Fibroblast of lung (primary cell): ENCODE results near the gene MCTP1. TPM values are rescaled to one million over a fixed set of nuclear protein-coding genes. Genes with fewer than 3 reads are reported as not detected.

ENCODE experiments used
- DNase-seq, 2 donors: peaks; one replicate each; pipeline versions ENCODE4 v3.0.0 to v3.0.0-alpha.2; 2010; ENCODE audit warnings: low read depth in 2 of 2
- H2AFZ ChIP-seq: 2 replicates; pipeline ENCODE4 v1.5.1; 2012; ENCODE audit warnings: low read length, control low read depth, inconsistent platforms
- H3K27ac ChIP-seq: 2 replicates; pipeline ENCODE4 v1.5.1; 2011; ENCODE audit warnings: low read length, control low read depth; ENCODE audit not compliant: insufficient read depth
- H3K27me3 ChIP-seq: 2 replicates; pipeline ENCODE4 v1.5.1; 2011; ENCODE audit warnings: mild to moderate bottlenecking, low read length; ENCODE audit not compliant: control insufficient read depth, insufficient read depth
- H3K36me3 ChIP-seq: 2 replicates; pipeline ENCODE4 v1.5.1; 2011; ENCODE audit warnings: low read length; ENCODE audit not compliant: control insufficient read depth, insufficient read depth
- H3K4me1 ChIP-seq: 2 replicates; pipeline ENCODE4 v1.5.1; 2011; ENCODE audit warnings: low read length; ENCODE audit not compliant: control insufficient read depth, insufficient read depth; ENCODE audit errors: extremely low read depth
- H3K4me2 ChIP-seq: 2 replicates; pipeline ENCODE4 v1.5.1; 2011; ENCODE audit warnings: low read length, control low read depth; ENCODE audit not compliant: insufficient read depth; ENCODE audit errors: extremely low read depth
- H3K4me3 ChIP-seq, 4 experiments: fragments of 200-600 bp in 1 of 4; sonication (generic) in 1 of 4; replicated peaks in 1 of 4; 2 replicates each; pipeline ENCODE4 v1.5.1; 2011 to 2016; ENCODE audit warnings: low read length in 4 of 4, low read depth in 3 of 4, mild to moderate bottlenecking in 3 of 4, control low read depth in 2 of 4, inconsistent platforms in 1 of 4, mixed read lengths in 1 of 4; ENCODE audit not compliant: insufficient read depth in 1 of 4; ENCODE audit errors: control extremely low read depth in 1 of 4
- H3K79me2 ChIP-seq: 2 replicates; pipeline ENCODE4 v1.5.1; 2012; ENCODE audit warnings: mild to moderate bottlenecking, low read length, inconsistent platforms; ENCODE audit not compliant: control insufficient read depth, insufficient read depth
- H3K9ac ChIP-seq: 2 replicates; pipeline ENCODE4 v1.5.1; 2011; ENCODE audit warnings: mild to moderate bottlenecking, low read length, control low read depth; ENCODE audit not compliant: insufficient read depth
- H3K9me3 ChIP-seq: 2 replicates; pipeline ENCODE4 v1.5.1; 2012; ENCODE audit warnings: low read depth, low read length; ENCODE audit not compliant: control insufficient read depth, insufficient read depth
- H4K20me1 ChIP-seq: 2 replicates; pipeline ENCODE4 v1.5.1; 2011; ENCODE audit warnings: low read length; ENCODE audit not compliant: control insufficient read depth, insufficient read depth; ENCODE audit errors: extremely low read depth
- CTCF ChIP-seq, 2 donors: IDR thresholded peaks in 1 of 2; conservative IDR thresholded peaks in 1 of 2; 1 replicate in 1 of 2; 2 replicates in 1 of 2; pipeline ENCODE4 v1.5.1; 2011 to 2012; ENCODE audit warnings: low read length in 2 of 2, control low read depth in 1 of 2, inconsistent platforms in 1 of 2, low read depth in 1 of 2, mild to moderate bottlenecking in 1 of 2
- EZH2 ChIP-seq: IDR thresholded peaks from 2 replicates; pipeline ENCODE4 v1.5.1; 2012; ENCODE audit warnings: low read length, control low read depth, mild to moderate bottlenecking; ENCODE audit errors: missing control alignments
- polyA plus RNA-seq, 2 donors: library from polyadenylated mRNA; depleted of rRNA in 1 of 2; stranded (reverse) in 1 of 2; unstranded in 1 of 2; fragments of >200 nt; gene quantifications; 2 replicates each; pipeline ENCODE4 v1.2.1, GENCODE V29; 2011 to 2012; ENCODE audit warnings: missing spikeins in 1 of 2
- total RNA-seq: library from RNA; depleted of rRNA; stranded (reverse); fragments of >200 nt; gene quantifications from 2 replicates; pipeline ENCODE4 v1.2.1, GENCODE V29; 2014

MCTP1 gene
- total and polyA plus RNA-seq, 2 donors (not counting 1 experiment from before 2014, with no cell fraction given): 0.78 to 7.9 TPM

GRCh38 chr5:95304711-95305110 lies 19.8 kb upstream of the MCTP1 start:
- H3K9ac ChIP-seq: no peak overlapping the region
- no peaks in the 10 kb centered on the region for H3K9me3 ChIP-seq
- no peak overlapping the region for H3K27ac ChIP-seq
- no peaks in the 10 kb centered on the region for H3K36me3 ChIP-seq
- H3K79me2 ChIP-seq: no peaks in the 10 kb centered on the region
- no peak for DNase-seq
- TF ChIP-seq EZH2 (no peak), CTCF (conservative IDR thresholded peaks at IDR 0.05 in 1 of 2, IDR thresholded peaks at IDR 0.05 in 1 of 2; ENCODE audit: low read depth in 1 of 2, low read length in 2 of 2) (no peak)
- H3K27me3 ChIP-seq: no peaks in the 10 kb centered on the region
- no peaks in the 10 kb centered on the region for H4K20me1 ChIP-seq
- H2AFZ ChIP-seq: no peak overlapping the region
- H3K4me2 ChIP-seq: no peak overlapping the region
- H3K4me3 ChIP-seq: no peak overlapping the region
- H3K4me1 ChIP-seq: no peaks in the 10 kb centered on the region

- Histone ChIP-seq H3K4me3 (no peak overlapping the region), H3K27ac (no peak overlapping the region), H4K20me1 (no peaks in the 10 kb centered on the region), H3K4me1 (no peaks in the 10 kb centered on the region), H3K4me2 (no peak overlapping the region), H3K79me2 (no peaks in the 10 kb centered on the region), H3K9ac (no peak overlapping the region), H3K36me3 (no peaks in the 10 kb centered on the region), H2AFZ (no peak overlapping the region), H3K27me3 (no peaks in the 10 kb centered on the region), H3K9me3 (no peaks in the 10 kb centered on the region)
- TF ChIP-seq CTCF (conservative IDR thresholded peaks at IDR 0.05 in 1 of 2, IDR thresholded peaks at IDR 0.05 in 1 of 2; ENCODE audit: low read depth in 1 of 2, low read length in 2 of 2) (no peak), EZH2 (no peak)
- DNase-seq: no peak
Observed at GRCh38 chr5:95298651-95299050, 13.8 kb upstream of the MCTP1 start.

GRCh38 chr5:95296291-95296690 lies 11.4 kb upstream of the MCTP1 start:
- no peak for TF ChIP-seq EZH2
- H3K4me3 ChIP-seq: no peak overlapping the region
- H4K20me1 ChIP-seq: no peaks in the 10 kb centered on the region
- no peaks in the 10 kb centered on the region for H3K27me3 ChIP-seq
- no peak for DNase-seq
- no peak overlapping the region for H2AFZ ChIP-seq
- no peak overlapping the region for H3K27ac ChIP-seq
- H3K4me2 ChIP-seq: no peak overlapping the region
- H3K79me2 ChIP-seq: no peaks in the 10 kb centered on the region
- H3K9ac ChIP-seq: no peak overlapping the region
- no peaks in the 10 kb centered on the region for H3K4me1 ChIP-seq
- H3K9me3 ChIP-seq: no peaks in the 10 kb centered on the region
- H3K36me3 ChIP-seq: no peaks in the 10 kb centered on the region
